Measurements from ENCODE around the gene SFMBT2.

Gene SFMBT2

GRCh38 chr10:7134448-7134847, 276.4 kb downstream of the SFMBT2 start:
- DNase-seq (ENCODE audit: low spot score): no peak

GRCh38 chr10:7133958-7134357, 276.9 kb downstream of the SFMBT2 start:
- no peak for DNase-seq (ENCODE audit: low spot score)

GRCh38 chr10:7133278-7133677, 277.6 kb downstream of the SFMBT2 start:
- DNase-seq (ENCODE audit: low spot score): no peak

- DNase-seq (ENCODE audit: low spot score): no peak
Observed at GRCh38 chr10:7130191-7130911, 280.5 kb downstream of the SFMBT2 start.

GRCh38 chr10:7123774-7124173, 287.1 kb downstream of the SFMBT2 start:
- no peak for DNase-seq (ENCODE audit: low spot score)

- no peak for DNase-seq (ENCODE audit: low spot score)
Observed at GRCh38 chr10:7122561-7122960, 288.3 kb downstream of the SFMBT2 start.

- peak; percentile 65 for DNase-seq (ENCODE audit: low spot score)
Observed at GRCh38 chr10:7121154-7121797, 289.6 kb downstream of the SFMBT2 start.

GRCh38 chr10:7119325-7120015, 291.4 kb downstream of the SFMBT2 start:
- DNase-seq (ENCODE audit: low spot score): no peak

GRCh38 chr10:7117806-7118674, 292.8 kb downstream of the SFMBT2 start:
- peak; percentile 74 for DNase-seq (ENCODE audit: low spot score)

- peak; percentile 20 for DNase-seq (ENCODE audit: low spot score)
Observed at GRCh38 chr10:7117177-7117799, 293.5 kb downstream of the SFMBT2 start.

GRCh38 chr10:7111561-7111960, 299.3 kb downstream of the SFMBT2 start:
- DNase-seq (ENCODE audit: low spot score): no peak

- DNase-seq (ENCODE audit: low spot score): no peak
Observed at GRCh38 chr10:7111089-7111488, 299.7 kb downstream of the SFMBT2 start.

Measured in globus pallidus (tissue), 1 donor.